Measurements from ENCODE around the gene RNF223.

- no peak for TF ChIP-seq CTCF (IDR thresholded peaks at IDR 0.05; ENCODE audit: low read depth, low read length)
- TF ChIP-seq EZH2phosphoT487 (IDR thresholded peaks at IDR 0.05; ENCODE audit: low read depth): no peak
These were observed 26.2 kb upstream of the RNF223 start for GRCh38 chr1:1100296-1100695.

Data from OCI-LY3 (cell line).